GM21526 (cell line): Measurements from ENCODE around the gene TEX36.
"Not testable (repeated sequence)": the region's sequence is repeated elsewhere in the genome, so short reads cannot be mapped to it uniquely, and the experiment has no call there.

Experiments
- ATAC-seq: cut with Tn5 transposase; IDR thresholded peaks from one replicate; pipeline ENCODE4 v1.9.1; 2021; ENCODE audit warnings: moderate library complexity; ENCODE audit not compliant: unreplicated experiment, low FRiP score

Gene TEX36

DNA sequence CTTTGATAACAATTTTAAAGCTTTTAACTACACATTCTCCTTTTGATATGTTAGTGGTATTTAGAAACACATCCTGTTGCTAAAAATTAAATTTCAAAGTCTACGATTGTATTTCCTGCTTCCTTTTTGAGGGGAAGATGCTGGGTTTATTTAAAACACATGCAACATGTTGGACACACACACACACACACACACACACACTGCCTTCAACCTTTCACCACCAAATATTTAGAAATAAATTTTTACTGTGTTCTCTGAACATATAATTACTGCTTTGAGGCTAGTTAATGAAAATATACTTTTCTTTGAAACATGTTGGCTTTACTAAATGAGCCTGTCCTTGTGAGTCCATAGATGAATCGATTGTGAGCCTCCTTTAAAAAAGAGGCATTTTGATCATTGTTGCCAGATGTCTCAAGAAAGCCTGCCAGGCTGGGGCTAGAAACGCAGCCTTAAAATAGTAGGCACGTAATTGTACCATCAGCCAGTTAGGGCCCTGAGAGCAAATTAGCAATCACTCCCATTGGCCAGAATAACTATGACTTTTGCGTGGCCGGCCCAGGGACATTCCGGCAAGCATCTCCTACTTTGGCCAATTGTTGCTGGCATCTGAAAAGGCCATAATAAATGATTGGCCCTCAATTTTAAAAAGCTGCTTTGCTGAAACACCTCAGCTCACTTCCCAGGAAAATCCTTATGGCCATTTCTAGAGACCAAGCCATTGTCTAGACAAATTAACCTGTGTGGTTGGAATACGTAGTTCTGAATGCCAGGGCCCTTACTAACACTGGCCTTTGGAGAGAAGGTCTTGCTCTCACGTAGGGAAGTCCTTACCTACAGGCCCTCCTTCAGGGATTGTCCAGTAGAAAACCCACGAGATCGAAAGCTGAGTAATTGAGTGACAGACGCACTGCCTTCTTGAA lies 9.9 kb upstream of the TEX36 start:
- ATAC-seq, result no peak

DNA sequence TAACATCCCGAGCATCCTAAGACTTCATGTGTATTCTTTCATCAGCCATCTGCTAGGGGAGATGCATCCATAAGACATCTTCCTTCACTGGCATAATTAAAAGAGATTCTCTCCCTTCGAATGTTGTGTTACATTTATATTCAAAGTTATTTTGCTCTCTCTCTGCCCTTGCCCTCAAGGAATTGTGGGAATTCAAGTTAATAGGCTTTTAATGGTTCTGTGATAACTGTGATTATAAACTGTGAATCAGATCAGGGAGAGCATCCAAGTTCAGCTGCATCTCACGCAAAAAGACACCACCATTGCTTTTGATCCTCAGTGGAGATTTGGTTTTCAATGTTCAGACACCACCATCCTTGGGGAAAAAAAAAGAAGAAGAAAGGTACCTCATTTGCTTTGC lies 9.2 kb upstream of the TEX36 start:
- ATAC-seq, result no peak

DNA sequence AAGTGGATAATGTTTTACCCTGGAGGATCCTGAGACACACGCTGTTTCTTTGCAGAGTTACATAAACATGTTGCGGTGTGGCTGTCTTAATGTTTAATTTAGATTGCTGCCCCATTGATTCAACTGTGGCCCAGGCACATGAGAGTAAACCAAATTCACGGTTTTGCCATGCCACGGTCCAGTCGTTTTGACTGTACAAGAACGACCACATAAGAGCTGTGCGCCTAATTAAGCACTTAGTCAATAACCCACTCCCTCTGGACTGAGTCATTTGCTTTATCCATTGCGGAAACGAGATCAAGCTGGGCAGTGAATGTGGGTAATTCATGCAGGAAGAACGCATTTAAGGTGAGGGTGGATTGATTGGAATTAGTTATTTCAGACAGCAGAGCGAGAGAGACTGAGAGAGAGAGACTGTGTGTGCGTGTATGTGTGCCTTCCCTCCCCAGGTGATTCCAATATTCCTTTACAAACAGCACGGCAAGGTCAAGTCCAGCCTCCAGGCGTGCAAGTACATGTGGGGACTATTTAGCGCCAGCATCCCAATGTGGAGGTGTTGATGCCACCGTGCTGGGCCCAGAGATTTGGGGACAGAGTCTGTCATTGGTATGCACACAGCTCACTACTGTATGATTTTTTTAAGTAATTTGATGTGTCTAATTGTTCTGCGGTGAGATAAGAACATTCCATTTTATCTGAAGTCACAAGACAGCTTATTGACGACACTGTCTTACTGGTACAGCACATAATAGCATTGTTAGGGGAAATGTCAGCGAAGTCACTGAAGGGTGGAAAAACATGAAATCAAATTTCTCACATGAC lies 8.4 kb upstream of the TEX36 start:
- no peak for ATAC-seq

DNA sequence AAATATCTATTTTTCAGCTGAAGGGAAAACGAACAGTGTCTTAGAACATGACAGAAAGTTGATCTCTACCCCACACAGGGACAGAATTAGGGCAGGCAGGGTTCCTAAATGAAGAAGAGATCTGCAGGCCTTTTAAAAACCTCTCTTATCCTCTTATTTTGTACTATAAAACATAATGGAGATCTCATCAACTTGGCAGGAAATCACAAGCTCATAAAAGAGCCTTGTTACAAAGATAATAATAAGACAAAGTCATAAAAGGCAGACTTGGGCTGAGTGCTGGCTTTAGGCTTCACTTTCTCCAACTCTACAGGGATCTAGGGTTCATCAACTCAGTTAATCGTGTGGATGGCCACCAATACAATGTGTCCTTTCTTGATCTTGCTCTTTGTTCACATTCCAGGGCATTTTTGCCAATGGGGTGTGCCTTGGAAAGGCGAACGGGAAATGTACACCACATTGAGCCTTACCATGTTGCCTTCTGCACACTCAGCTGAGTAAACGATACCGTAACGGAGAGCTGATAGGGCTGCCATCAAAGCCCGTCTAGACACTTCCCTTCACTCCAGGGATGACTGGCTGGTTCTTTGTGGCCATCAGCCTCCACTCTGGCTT lies 7.1 kb upstream of the TEX36 start:
- no peak for ATAC-seq

DNA sequence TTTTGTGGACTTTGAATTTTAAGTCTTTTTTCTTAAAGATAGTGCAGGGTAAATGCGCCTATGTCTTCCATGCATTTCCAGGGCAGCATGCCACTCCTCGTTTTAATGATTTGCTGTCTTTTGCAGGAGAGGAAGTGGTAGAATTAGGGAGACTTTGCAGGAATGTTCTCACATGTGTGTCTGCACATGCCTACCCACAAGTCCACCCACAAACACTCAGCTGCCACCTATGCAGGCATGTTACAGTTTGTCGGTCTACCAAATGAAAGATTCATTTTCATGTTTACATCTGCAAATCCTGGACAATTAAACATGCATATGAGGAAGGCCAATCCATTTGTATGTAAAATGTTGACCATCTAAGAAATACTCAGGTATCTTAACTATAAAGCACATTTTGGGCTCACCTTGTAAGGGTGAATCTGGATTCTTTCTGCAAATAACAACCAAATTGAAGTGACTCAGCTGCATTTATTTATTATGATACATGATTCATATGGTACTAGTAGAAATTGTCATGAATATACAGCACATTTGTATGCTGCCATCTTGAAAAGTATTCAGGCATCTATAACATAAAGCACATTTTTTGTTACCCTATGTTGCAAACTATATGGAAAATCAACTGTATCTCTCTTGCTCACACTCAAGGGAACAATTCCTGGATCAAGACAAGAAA lies 4.7 kb upstream of the TEX36 start:
- no peak for ATAC-seq

DNA sequence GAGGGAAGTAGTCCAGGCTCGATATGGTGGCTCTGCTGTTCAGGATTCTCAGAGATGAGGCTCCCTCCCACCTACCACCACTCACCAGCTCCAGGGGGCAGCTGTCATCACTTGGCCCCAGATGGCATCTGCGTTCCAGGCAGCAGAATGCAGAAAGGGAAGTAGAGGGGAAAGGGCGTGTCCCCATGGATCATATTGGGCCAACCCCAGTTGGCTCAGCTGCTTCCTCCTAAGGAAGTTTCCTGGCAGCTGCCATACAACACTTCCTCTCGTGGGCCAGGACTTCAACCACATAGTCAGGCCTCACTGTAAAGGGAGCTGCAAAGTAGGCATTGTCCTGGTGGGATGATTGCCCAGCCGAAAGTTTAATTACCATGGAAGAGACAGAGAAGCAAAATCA lies 1.6 kb upstream of the TEX36 start:
- ATAC-seq, result no peak

DNA sequence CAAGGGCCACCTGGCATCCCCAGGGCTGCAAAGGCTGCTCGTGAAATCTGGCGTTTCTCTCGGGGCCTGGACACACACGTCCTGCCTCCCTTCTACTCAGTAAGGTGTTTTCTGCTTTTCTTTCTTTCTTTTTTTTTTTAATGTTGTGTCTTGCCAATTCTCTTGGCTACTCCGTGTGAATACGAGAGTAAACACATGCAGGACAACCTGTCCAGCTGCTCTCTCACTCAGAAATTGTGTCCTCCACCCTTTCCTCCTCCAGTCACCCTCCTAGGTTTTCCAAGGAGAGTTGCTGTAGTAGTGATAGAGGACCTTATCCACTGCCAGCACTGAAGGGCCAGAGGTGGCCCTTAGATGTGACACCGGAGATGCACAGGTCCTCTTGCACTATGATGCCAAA lies 858 bp upstream of the TEX36 start:
- no peak for ATAC-seq

DNA sequence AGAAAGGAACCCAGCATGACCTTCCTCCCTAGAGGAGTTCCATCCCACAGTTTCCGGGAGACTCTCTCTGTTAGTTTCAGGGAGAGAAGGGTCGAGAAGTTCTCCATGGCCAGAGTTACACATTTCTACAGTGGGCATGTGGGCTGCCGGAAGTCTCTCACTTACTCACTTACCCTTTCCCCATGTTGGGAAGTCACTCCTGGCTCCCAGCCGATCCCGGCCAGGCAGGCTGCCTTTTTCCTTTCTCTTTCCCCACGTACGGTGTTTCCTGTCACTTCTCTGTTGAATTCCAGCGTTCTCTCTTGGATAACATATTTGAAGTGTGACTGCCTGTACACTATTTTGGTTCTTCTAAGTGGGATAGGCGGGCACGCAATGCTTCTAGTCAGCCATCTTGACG lies 3.5 kb downstream of the TEX36 start:
- ATAC-seq, result no peak

DNA sequence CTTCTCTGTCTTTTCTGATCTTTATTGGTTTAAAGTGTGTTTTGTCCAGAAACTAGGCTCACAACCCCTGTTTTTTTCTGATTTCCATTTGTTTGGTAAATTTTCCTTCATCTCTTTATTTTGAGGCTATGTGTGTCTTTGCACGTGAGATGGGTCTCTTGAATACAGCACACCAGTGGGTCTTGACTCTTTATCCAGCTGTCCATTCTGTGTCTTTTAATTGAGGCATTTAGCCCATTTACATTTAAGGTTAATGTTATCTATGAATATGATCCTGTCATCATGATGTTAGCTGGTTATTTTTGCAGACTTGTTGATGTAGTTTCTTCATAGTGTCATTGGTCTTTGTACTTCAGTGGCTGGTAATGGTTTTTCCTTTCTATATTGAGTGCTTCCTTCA lies 10.1 kb downstream of the TEX36 start:
- no peak for ATAC-seq

DNA sequence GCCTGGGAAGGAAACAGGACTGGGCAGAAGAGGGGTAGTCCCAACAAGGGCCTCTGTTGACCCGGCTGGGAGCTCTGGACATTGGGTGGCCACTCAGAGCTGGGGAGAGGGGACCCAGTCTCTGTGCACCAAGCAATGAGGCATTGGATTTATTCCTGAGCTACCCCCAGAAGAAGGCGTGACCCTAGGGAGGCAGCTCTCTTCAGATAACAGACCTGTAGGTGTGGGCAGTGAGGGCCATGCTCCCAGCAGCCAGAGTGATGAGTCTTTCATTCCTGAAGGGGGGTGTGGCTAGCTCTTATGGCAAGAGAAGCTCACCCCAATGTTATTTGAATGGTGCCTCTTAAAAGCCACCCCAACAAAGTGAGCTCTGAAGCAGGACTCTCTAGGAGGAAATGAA lies 20.4 kb downstream of the TEX36 start:
- ATAC-seq, result no peak

DNA sequence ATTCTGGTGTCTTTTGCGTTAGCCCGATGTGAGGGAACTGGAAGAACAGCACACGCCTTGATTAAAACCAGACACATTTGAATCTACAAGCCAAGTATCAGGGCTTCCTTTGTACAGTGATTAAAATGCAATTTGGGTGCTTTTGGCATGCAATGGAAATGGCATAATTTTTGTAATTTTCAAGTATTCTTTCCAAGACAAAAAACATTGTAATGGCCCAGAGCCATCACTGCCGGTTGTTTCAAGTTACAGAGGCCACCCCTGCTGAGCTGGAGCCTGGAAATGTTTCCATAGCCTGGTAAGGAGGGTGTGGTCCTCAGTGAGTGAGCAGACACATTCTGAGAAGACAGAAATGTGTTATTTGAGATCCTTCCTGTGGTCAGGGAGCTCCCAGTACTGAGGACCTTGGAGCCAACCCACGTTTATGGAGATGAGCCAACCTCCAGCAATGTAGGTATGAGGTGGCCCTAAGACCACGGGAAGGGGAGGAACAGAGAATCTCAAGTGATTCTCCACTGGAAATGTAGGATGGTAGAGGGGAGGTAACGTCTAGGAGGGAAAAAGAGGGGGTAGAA lies 20.9 kb downstream of the TEX36 start:
- no peak for ATAC-seq

DNA sequence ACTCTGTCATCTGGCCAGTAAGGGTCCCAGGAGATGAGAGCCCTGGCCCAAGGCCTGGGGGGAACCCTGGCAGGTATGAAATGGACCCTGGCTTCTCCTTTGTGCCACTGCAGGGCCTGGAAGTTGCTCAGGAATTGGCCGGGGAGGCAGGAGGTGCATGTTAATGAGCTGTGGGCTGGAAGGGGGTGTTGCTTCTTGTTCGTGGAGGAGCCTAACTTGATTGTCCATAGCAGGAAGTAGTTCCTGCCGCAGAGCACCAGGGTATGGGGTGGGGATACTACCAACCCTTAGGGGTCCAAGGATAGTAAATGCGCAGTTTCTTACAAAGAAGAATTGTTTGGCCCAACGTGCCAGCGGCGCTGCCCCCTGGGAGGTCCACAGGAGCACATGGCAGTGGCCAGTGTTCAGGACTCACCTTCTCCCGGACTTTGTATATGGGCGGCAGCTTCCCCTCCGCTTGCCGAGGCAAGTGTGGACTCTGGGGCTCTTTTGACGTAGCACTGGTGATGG lies 21.5 kb downstream of the TEX36 start:
- no peak for ATAC-seq

DNA sequence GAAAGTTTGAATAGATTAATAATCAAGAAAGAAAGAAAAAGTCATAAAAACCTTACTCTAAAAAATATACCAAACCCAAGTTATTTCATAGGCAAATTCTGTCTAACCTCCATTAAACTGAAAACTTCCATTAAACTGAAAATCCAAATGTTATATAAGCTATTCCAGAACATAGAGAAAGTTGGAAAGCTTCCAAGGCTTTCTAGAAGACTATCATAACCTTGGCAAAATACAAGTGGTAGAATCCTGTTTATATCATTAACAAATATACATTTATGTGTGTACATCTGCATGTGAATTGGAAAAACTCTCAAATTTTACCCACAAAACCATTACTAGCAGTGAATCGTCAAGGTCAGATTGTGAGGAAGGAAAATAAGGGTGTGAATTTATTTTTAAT lies 23.9 kb downstream of the TEX36 start:
- no peak for ATAC-seq

DNA sequence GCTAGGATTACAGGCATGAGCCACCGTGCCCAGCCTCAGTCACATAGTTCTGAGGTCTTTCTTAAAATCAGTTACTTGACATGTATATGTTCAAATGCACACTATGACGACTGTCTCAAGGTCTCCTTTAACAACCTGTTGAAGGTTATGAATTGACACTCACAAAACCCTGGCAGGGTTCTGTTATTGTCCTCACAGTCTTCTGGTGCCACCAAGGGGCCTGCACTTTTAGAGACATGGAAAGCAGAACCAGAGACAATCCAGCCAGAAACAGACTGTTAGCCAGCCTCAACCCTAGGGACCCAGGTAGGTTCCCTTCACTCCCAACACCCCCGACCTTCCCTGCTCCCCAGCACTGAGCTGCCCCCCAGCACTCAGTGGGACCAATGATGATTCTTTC lies 26.4 kb downstream of the TEX36 start:
- ATAC-seq, result no peak

DNA sequence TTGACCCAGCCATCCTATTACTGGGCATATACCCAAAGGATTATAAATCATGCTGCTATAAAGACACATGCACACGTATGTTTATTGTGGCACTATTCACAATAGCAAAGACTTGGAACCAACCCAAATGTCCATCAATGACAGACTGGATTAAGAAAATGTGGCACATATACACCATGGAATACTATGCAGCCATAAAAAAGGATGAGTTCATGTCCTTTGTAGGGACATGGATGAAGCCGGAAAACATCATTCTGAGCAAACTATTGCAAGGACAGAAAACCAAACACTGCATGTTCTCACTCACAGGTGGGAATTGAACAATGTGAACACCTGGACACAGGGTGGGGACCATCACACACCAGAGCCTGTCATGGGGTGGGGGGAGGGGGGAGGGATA lies 29.9 kb downstream of the TEX36 start:
- not testable (repeated sequence) for ATAC-seq

DNA sequence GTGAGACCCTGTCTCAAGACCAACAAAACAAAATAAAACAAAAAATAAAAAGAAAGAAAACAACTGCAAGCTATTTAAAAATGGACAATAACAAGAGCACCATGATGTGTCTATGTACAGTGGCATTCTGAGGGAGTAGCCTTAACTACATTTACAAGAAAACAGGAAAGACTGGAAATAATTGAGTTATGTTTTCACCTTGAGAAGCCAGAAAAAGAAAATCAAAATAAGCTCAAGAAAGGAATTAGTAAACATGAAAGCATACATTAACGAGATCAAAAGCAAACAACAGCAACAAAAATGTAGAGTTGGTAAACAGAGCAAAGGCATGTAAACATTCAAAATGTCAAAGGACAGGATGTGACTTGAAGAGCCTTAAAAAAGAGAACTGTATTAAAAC lies 36.7 kb downstream of the TEX36 start:
- ATAC-seq, result no peak

DNA sequence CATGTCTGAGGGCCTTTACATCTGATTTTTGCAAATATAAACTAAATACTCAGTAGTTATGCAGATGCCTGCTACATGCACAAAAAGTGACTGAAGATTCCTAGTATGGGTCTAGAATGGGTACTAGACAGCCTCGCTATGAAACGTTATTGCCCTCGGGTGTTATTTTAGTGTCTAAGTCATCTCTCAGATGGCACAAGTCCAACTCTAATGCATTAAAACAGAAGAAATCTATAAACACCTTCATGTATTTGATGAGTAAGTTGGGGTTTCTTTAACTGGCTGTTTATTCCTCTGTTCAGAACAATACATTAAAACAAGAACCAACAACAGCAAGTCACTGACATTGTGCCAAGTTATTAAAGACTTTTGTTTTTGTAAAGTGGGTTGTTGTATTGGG lies 41.6 kb downstream of the TEX36 start:
- ATAC-seq, result no peak

DNA sequence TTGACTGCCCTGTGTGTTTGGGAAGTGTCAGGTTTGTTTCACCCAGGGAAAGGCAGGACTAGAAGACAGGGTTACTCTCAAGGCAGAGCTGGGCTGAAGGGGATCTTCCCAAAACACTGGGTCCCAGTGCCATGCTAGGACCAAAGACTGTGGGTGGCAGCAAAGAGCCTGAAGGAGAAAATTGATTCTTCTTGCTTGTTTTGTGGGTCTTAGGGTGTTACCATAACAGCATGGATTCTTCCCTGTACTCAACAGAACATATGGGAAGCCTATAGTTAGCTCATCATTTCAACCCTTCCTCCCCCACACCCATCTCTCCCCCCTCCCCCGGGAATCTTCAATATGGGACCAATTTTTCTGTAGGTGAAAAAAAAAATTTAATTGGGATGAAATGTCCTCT lies 42.3 kb downstream of the TEX36 start:
- ATAC-seq, result no peak

DNA sequence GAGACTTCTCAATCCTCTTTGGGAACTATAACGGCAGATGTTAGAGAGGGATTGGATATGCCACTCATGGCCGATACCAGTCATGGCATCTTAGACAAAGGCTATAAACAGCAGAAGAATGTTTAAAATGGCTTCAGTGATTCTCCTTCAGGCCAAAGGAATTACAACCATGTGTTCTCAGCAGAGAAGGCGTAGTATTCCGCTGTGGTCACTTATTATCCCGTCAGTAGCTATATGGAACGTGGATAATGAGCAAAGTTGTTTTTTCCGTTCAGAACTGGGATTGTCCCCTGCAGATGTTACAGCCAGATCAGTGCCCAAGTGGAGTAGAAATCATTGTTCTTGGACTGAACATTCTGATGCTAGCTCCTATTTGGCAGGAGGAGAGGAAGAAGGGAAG lies 43.1 kb downstream of the TEX36 start:
- no peak for ATAC-seq

DNA sequence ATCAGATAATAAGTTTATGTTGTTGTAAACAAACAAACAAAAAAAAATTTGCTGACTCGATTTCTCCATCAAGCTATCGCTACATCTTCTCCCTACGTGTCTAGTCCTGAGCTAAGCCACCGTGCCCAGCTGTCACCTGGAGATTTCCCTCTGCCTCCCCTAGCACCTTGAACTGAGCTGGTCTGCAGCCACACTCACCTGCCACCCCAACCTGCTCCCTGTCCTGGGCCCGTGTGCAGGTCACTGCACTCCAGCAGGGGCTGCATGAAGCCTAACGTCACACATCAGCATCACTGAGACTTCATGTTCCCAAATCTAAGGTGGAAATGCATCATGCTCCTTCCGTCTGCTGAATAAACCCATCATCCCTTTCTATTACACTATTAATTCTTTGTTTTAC lies 44.4 kb downstream of the TEX36 start:
- ATAC-seq, result no peak
